Endodermal cell (in vitro differentiated cells): ENCODE measurements around the gene RAPGEF4. TPM values are rescaled to one million over a fixed set of nuclear protein-coding genes. Genes with fewer than 3 reads are reported as not detected.
A peak's percentile ranks its signal among the peaks of the same experiment; 100 is the strongest.
"Not testable (repeated sequence)": the region's sequence is repeated elsewhere in the genome, so short reads cannot be mapped to it uniquely, and the experiment has no call there.

ENCODE experiments used
- DNase-seq: peaks from one replicate; pipeline ENCODE4 v3.0.0-alpha.2; 2017
- H3K27ac ChIP-seq: 2 replicates; pipeline ENCODE4 v1.5.1; 2013; ENCODE audit warnings: mild to moderate bottlenecking, low read depth, low read length, moderate library complexity
- H3K27me3 ChIP-seq: 2 replicates; pipeline ENCODE4 v1.6.1; 2013; ENCODE audit warnings: mild to moderate bottlenecking, low read length, moderate library complexity; ENCODE audit not compliant: insufficient read depth, control insufficient read depth, poor library complexity, severe bottlenecking
- H3K36me3 ChIP-seq: 2 replicates; pipeline ENCODE4 v1.7.0; 2013; ENCODE audit warnings: mild to moderate bottlenecking, low read length, moderate library complexity; ENCODE audit not compliant: control insufficient read depth, insufficient read depth
- H3K4me1 ChIP-seq: one replicate; pipeline ENCODE4 v1.7.0; 2013; ENCODE audit warnings: low read length; ENCODE audit not compliant: control insufficient read depth, insufficient read depth
- H3K4me3 ChIP-seq: 2 replicates; pipeline ENCODE4 v1.5.1; 2013; ENCODE audit warnings: mild to moderate bottlenecking, low read length, moderate library complexity
- H3K9ac ChIP-seq: 2 replicates; pipeline ENCODE4 v1.6.1; 2013; ENCODE audit warnings: mild to moderate bottlenecking, low read length, moderate library complexity; ENCODE audit not compliant: poor library complexity, severe bottlenecking; ENCODE audit errors: extremely low read depth
- H3K9me3 ChIP-seq: 2 replicates; pipeline ENCODE4 v1.6.1; 2013; ENCODE audit warnings: mild to moderate bottlenecking, low read length, moderate library complexity; ENCODE audit not compliant: control insufficient read depth
- H3K27ac Mint-ChIP-seq: 2 replicates; pipeline ENCODE4 v1.8.0; 2020; ENCODE audit warnings: mixed read lengths
- H3K27me3 Mint-ChIP-seq: 2 replicates; pipeline ENCODE4 v1.8.0; 2021; ENCODE audit warnings: mild to moderate bottlenecking, mixed read lengths; ENCODE audit not compliant: insufficient read depth
- H3K36me3 Mint-ChIP-seq: 2 replicates; pipeline ENCODE4 v1.8.0; 2020; ENCODE audit warnings: low read depth, mixed read lengths
- H3K4me1 Mint-ChIP-seq: 2 replicates; pipeline ENCODE4 v1.8.0; 2020; ENCODE audit warnings: mixed read lengths
- H3K4me3 Mint-ChIP-seq: 2 replicates; pipeline ENCODE4 v1.8.0; 2020; ENCODE audit warnings: mild to moderate bottlenecking, moderate library complexity, mixed read lengths
- H3K9me3 Mint-ChIP-seq: 2 replicates; pipeline ENCODE4 v1.8.0; 2020; ENCODE audit warnings: mild to moderate bottlenecking, mixed read lengths
- WGBS, 2 experiments: methylation state at CpG; one replicate each; pipeline versions ENCODE4 v1.1.5 to v1.1.7; 2013; ENCODE audit warnings: missing lambda C conversion rate in 2 of 2, mixed read lengths in 1 of 2; ENCODE audit not compliant: insufficient coverage in 1 of 2, insufficient read length in 1 of 2; 5-methylcytosine and 5-hydroxymethylcytosine counted together
- total RNA-seq, 2 donors: library from RNA; stranded (reverse); fragmentation: NEBNext Ultra II Directional in 1 of 2; extraction: Animal tissue kit (Norgen Biotek cat#: 25700) in 1 of 2; gene quantifications; 2 replicates in 1 of 2; 3 replicates in 1 of 2; pipeline ENCODE4 v1.2.1, GENCODE V29; 2021
- TF ChIP-seq, protein P1 (sequence below): fragments of 200-600 bp; sonication (generic); conservative IDR thresholded peaks from 2 replicates; pipeline ENCODE4 v1.5.0; 2021; ENCODE audit warnings: antibody characterized with exemption, mild to moderate bottlenecking

Gene RAPGEF4
- total RNA-seq, 2 donors from 2014 or later, result 0.77 to 0.88 TPM

DNA sequence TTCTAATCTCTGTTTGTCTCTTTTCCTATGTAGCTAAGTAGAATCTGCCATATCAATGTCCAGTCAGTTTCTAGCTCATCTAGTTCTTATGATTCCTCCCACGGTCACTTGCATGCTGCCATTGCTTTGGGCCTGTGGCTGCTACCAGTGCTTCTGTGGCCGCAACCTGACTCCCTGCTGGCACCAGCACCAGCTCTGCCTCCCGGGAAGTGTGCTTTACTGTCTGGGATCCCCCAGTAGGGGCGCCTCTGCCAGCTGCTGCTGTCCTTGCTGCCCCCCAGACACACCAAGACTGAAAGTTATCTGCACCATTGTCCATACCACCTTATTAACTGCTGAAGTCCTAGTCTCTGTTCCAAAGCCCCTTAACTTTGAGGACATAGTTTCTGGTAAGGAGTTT is 56.3 kb downstream of the RAPGEF4 start:
- H3K36me3 ChIP-seq, result no peaks in the 10 kb centered on the region
- H3K4me1 Mint-ChIP-seq, result no peaks in the 10 kb centered on the region
- H3K9me3 Mint-ChIP-seq, result no peaks in the 10 kb centered on the region
- H3K27me3 Mint-ChIP-seq, result no peaks in the 10 kb centered on the region
- H3K27ac Mint-ChIP-seq, result no peak overlapping the region
- H3K4me1 ChIP-seq, result no peaks in the 10 kb centered on the region
- no peaks in the 10 kb centered on the region for H3K36me3 Mint-ChIP-seq
- TF ChIP-seq, protein P1, sequence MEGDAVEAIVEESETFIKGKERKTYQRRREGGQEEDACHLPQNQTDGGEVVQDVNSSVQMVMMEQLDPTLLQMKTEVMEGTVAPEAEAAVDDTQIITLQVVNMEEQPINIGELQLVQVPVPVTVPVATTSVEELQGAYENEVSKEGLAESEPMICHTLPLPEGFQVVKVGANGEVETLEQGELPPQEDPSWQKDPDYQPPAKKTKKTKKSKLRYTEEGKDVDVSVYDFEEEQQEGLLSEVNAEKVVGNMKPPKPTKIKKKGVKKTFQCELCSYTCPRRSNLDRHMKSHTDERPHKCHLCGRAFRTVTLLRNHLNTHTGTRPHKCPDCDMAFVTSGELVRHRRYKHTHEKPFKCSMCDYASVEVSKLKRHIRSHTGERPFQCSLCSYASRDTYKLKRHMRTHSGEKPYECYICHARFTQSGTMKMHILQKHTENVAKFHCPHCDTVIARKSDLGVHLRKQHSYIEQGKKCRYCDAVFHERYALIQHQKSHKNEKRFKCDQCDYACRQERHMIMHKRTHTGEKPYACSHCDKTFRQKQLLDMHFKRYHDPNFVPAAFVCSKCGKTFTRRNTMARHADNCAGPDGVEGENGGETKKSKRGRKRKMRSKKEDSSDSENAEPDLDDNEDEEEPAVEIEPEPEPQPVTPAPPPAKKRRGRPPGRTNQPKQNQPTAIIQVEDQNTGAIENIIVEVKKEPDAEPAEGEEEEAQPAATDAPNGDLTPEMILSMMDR, result peak; percentile 52
- no peaks in the 10 kb centered on the region for H3K27me3 ChIP-seq
- H3K9me3 ChIP-seq, result no peaks in the 10 kb centered on the region
- WGBS, 2 experiments, result 90 to 100% methylated on average over 1 to 4 of the region's 4 CpGs
- H3K4me3 ChIP-seq, result no peak overlapping the region
- H3K4me3 Mint-ChIP-seq, result no peak overlapping the region
- DNase-seq, result peak; percentile 59
- no peak overlapping the region for H3K9ac ChIP-seq
- no peak overlapping the region for H3K27ac ChIP-seq

DNA sequence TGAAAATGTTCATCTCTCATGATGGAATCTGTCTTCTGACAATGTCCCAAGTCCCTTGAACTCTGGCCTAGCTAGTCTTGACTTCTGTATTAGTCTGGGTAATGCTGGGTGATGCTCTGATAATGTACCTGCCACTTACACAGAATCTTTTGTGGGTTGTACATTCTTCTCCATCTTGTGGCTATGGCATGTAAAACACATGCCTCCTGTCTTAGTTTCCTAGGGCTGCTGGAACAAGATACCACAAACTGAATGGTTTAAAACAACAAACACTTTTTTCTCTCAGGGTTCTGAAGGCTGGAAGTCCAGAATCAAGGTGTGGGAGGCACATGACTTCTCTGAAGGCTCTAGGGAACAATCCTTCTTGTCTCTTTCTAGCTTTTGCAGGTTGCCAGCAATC is 57.1 kb downstream of the RAPGEF4 start:
- no peak overlapping the region for H3K27ac ChIP-seq
- no peak overlapping the region for H3K4me3 ChIP-seq
- no peaks in the 10 kb centered on the region for H3K36me3 Mint-ChIP-seq
- H3K9ac ChIP-seq, result no peak overlapping the region
- H3K4me1 ChIP-seq, result no peaks in the 10 kb centered on the region
- no peaks in the 10 kb centered on the region for H3K4me1 Mint-ChIP-seq
- no peaks in the 10 kb centered on the region for H3K9me3 Mint-ChIP-seq
- H3K27me3 ChIP-seq, result no peaks in the 10 kb centered on the region
- H3K4me3 Mint-ChIP-seq, result no peak overlapping the region
- H3K27ac Mint-ChIP-seq, result no peak overlapping the region
- no peaks in the 10 kb centered on the region for H3K9me3 ChIP-seq
- no peaks in the 10 kb centered on the region for H3K36me3 ChIP-seq
- H3K27me3 Mint-ChIP-seq, result no peaks in the 10 kb centered on the region
- TF ChIP-seq, protein P1, result no peak
- no peak for DNase-seq

DNA sequence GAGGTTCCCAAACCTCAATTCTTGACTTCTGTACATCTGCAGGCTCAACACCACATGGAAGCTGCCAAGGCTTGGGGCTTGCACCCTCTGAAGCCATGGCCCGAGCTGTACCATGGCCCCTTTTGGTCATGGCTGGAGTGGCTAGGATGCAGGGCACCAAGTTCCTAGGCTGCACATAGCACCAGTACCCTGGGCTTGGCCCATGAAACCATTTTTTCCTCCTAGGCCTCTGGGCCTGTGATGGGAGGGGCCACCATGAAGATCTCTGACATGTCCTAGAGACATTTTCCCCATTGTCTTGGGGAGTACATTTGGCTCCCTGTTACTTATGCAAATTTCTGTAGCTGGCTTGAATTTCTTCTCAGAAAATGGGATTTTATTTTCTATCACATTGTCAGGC is 67.7 kb downstream of the RAPGEF4 start:
- H3K4me3 Mint-ChIP-seq, H3K4me1 Mint-ChIP-seq, H3K27ac Mint-ChIP-seq, H3K4me1 ChIP-seq, H3K36me3 Mint-ChIP-seq, H3K27me3 ChIP-seq, H3K4me3 ChIP-seq, H3K9ac ChIP-seq, H3K27ac ChIP-seq, DNase-seq, H3K36me3 ChIP-seq: not testable (repeated sequence)
- peaks cover 37% of the 10 kb centered on the region for H3K9me3 Mint-ChIP-seq
- H3K27me3 Mint-ChIP-seq, result peaks cover 15% of the 10 kb centered on the region
- H3K9me3 ChIP-seq, result peaks cover 21% of the 10 kb centered on the region
- WGBS, 2 experiments, result 67 to 86% methylated on average over 1 of the region's 1 CpG

DNA sequence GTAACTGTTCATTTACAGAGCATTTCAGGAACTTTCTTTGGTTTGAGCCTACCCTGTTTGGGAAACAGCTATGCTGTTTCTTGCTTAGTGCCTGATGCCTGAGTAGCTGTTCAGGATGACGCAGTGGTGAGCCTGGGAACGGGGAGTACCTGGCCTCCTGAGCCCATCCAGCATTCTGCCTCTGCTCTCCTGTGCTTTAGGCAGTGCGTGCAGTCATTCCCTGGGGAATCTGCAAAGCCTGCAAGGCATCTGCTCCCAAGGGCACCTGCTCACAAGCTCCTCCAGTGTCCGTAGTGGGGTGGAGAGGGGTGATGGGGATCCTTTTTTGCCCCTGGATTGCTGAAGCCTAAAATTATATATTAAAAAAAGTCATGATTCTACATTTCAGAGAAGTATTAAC is 68.8 kb downstream of the RAPGEF4 start:
- Mint-ChIP-seq H3K4me3 (no peak overlapping the region), H3K27ac (no peak overlapping the region), H3K27me3 (peaks cover 15% of the 10 kb centered on the region), H3K4me1 (peaks cover 4% of the 10 kb centered on the region), H3K36me3 (peaks cover 2% of the 10 kb centered on the region), H3K9me3 (peaks cover 37% of the 10 kb centered on the region)
- TF ChIP-seq, protein P1, result no peak
- Histone ChIP-seq H3K27ac (no peak overlapping the region), H3K4me3 (no peak overlapping the region), H3K27me3 (no peaks in the 10 kb centered on the region), H3K9me3 (peaks cover 21% of the 10 kb centered on the region), H3K9ac (no peak overlapping the region), H3K4me1 (no peaks in the 10 kb centered on the region), H3K36me3 (no peaks in the 10 kb centered on the region)
- DNase-seq, result no peak
- 93 to 94% methylated on average over 3 to 4 of the region's 4 CpGs for WGBS, 2 experiments
